Erythroblast (primary cell): Measurements from ENCODE around the gene DCLRE1C.
"Not testable (repeated sequence)": the region's sequence is repeated elsewhere in the genome, so short reads cannot be mapped to it uniquely, and the experiment has no call there.

Source experiments
- DNase-seq, 2 experiments: peaks; one replicate each; lab custom pipeline; 2025; lab: John Stamatoyannopoulos, UW
- GATA1 ChIP-seq: IDR thresholded peaks from 2 replicates; pipeline ENCODE4 v1.6.1; 2011; ENCODE audit warnings: low read depth, mild to moderate bottlenecking, control low read depth, low read length, moderate library complexity
- POLR2A ChIP-seq: IDR thresholded peaks from 2 replicates; pipeline ENCODE4 v1.6.1; 2011; ENCODE audit warnings: mild to moderate bottlenecking, low read length

DCLRE1C gene

GRCh38 chr10:14958872-14959220 is 5.0 kb upstream of the DCLRE1C start:
- TF ChIP-seq POLR2A, result no peak
- TF ChIP-seq GATA1, result no peak
- DNase-seq, result no peak

GRCh38 chr10:14954934-14955333 is 1.0 kb upstream of the DCLRE1C start:
- TF ChIP-seq GATA1 (no peak), POLR2A (no peak)
- no peak for DNase-seq

DNA sequence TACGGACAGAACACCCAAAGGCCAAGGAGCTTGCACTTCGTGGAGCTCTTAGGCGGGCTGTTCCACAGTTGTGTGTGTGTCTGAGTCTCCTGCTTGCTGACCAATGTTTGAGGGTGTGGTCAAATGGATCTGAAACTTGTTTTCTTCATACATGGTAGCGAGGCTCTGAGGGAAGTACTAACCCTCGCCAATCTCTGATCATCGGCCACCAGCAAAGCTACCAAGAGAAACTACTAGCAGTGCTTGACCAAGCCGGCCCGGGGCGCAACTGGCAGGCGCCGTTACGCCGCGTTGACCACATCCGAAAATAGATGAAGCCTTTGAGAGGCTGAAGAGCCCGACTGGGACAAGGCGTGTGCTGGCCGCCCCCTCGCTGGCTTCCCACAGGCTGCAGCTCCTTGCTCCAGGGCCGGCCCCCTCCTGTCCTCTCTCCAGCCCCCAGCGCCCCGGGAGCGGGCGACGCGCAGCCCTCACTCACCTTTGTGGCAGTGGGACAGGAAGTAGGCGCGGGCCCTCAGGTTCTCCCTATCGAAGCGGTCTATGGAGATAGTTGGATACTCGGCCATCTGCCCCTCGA is 384 bp downstream of the DCLRE1C start:
- peak; percentile 63 to 74 for DNase-seq
- TF ChIP-seq POLR2A (no peak), GATA1 (no peak)

DNA sequence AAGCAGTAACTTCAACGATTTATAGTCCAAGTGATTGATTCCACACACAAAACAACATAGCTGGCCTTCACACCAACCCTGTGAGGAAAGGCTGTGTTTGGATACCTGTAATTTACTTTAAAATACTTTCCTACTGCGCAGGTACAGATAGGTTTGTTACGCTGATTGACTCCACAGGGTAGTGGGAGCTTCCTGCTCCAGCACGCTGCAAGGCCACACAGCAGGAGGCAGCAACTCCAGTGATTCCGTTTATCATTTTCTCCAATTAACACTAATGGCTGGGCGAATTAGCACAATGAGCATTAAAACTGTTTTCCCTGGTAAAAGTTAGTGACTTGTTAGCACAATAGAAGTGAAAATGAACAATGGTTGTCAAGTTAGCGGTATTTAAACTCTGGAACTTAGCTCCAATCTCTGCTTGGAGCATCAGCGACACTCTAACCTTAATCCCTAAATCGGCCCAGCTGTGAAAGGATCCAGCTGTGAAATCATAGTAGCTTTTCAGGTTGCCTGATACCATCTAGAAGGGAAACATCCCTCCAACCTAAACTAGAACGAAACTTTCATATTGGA is 959 bp downstream of the DCLRE1C start:
- no peak for TF ChIP-seq POLR2A
- DNase-seq, result no peak

- DNase-seq, result no peak
- TF ChIP-seq GATA1 (no peak), POLR2A (no peak)
Observed at GRCh38 chr10:14949291-14949690, 4.6 kb downstream of the DCLRE1C start.

- no peak for DNase-seq
Observed at GRCh38 chr10:14947268-14947667, 6.6 kb downstream of the DCLRE1C start.

DNA sequence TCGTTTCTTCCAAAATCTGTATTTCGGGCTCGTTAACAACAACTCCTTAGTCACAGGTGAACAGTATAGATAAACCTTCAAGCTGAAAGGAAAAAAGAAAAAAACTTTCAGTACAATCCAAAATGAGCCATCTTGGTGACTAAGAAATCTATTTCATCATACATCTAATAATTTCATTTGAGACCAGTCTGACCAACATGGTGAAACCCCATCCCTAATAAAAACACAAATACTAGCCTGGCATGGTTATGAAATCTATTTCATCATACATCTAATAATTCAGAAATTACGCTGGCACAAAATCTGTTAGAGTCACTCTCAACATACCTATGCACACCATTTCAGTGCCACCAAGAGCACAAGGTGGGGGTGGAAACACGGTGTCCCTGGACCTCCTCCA is 8.8 kb downstream of the DCLRE1C start:
- DNase-seq, result no peak

More at GRCh38 chr10:14947268-14947667, 6.6 kb downstream of the DCLRE1C start:
- no peak for TF ChIP-seq GATA1
- no peak for TF ChIP-seq POLR2A

GRCh38 chr10:14942950-14943338 is 11.0 kb downstream of the DCLRE1C start:
- DNase-seq, result not testable (repeated sequence)

More for the DNA sequence above, 8.8 kb downstream of the DCLRE1C start:
- TF ChIP-seq GATA1, result no peak
- TF ChIP-seq POLR2A, result no peak

DNA sequence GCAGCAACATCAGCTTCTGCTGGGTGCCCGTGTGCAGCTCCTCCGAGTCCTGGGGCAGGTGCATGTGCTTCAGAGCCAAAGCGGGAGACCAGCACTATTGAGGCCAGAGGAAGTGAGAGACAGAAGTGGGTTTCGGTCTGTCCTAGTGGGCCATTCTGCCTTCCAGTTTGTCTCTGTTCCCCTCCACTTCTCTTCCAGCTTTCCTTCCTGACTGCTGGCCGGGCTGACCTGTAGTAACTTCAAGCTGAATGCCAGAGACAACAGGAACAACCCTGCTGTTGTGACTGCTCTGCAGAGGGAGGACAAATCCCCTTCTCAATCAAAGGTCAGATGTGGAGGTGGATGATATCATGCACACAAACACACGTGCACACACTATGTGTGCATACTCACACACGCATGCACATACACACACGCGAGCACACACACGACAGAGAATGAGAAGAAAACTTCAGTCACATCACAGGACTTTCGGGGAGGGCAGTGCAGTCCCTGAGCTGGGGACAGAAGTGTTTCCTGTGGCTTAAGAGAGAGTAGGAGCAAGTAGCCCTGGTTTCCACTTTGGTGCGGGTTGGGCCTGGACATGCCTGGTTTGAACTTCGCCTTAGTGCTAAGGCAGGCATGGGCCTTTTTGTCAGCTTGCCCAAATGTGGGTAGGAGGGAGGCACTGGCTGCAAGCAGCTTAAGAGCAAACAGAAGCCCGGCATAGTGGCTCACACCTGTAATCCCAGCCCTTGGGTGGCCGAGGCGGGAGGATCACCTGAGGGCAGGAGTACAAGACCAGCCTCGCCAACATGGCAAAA is 11.5 kb downstream of the DCLRE1C start:
- DNase-seq, result not testable (repeated sequence)

DNA sequence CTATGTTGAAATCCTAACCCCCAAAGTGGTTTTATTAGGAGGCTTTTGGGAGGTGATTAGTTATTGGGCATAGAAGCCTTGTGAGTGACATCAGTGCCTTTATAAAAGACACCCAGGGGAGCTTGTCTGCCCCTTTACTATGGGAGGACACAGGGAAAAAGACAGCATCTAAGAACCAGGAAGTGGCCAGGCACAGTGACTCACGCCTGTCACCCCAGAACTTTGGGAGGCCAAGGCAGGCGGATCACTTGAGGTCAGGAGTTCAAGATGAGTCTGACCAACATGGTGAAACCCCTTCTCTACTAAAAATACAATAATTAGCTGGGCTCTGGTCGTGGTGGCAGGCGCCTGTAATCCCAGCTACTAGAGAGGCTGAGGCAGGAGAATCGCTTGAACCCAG is 14.9 kb downstream of the DCLRE1C start:
- DNase-seq, result not testable (repeated sequence)

DNA sequence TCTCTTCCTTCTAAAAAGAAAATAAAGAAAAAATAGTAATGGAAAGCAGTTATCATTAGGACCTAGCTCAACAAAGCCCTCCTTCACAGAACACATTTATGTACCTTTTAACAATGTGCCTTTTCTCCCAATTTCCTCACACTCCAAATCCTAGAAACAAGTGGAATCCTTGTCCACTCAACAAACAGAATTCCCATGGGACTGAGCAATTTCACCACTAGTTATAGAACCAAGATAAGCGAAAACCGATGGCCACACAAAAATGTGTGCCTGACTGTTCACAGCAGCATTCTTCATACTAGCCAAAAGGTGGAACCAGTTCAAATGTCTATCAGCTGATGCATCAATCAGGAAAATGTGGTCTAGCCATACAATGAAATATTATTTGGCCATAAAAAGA is 17.3 kb downstream of the DCLRE1C start:
- no peak for TF ChIP-seq POLR2A
- no peak for TF ChIP-seq GATA1
- DNase-seq, result no peak

DNA sequence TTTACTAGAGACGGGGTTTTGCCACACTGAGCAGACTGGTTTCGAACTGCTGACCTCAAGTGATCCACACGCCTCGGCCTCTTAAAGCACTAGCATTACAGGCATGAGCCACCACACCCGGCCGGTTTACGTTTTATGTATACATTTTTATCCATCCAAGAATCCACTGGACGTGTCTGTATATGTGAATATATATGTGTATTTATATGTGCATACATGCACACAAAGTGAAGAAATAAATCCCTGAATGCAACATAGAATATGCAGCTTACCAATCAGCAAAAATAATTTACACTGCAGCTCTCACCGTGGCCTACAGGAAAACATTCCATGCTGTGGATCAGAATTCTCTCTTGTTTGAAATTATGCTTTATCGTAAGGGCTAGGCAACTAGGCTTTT is 23.3 kb downstream of the DCLRE1C start:
- no peak for DNase-seq
- no peak for TF ChIP-seq POLR2A
- no peak for TF ChIP-seq GATA1

DNA sequence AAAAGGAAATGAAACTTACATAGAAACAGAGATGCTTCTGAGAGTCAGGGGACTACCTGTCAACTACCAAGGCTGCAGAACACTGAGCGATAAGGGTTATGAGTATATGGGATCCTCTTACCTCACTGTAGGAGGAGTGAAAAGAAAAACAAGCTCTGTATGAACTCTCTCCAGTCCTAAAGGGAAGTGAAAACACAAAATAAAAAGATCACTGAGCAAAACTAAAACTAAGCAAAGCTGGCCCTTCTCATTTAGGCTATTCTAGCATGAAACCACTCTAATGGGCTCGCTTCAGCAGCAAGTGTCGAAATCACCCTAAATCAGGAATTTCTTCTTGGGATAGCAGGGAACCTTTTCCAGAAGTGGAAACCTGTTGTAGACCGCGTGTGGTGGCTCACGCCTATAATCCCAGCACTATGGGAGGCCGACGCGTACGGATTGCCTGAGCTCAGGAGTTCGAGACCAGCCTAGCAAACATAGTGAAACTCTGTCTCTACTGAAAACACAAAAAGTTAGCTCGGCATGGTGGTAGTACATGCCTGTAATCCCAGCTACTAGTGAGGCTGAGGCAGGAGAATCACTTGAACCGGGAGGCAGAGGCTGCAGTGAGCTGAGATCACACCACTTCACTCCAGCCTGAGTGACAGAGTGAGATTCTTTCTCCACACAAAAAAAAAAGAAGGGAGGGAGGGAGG is 27.0 kb downstream of the DCLRE1C start:
- no peak for TF ChIP-seq GATA1
- no peak for TF ChIP-seq POLR2A
- DNase-seq, result no peak

GRCh38 chr10:14926061-14926470 is 27.8 kb downstream of the DCLRE1C start:
- no peak for TF ChIP-seq POLR2A
- no peak for DNase-seq
